Measurements from ENCODE around the gene FOXP1.

Gene FOXP1

DNA sequence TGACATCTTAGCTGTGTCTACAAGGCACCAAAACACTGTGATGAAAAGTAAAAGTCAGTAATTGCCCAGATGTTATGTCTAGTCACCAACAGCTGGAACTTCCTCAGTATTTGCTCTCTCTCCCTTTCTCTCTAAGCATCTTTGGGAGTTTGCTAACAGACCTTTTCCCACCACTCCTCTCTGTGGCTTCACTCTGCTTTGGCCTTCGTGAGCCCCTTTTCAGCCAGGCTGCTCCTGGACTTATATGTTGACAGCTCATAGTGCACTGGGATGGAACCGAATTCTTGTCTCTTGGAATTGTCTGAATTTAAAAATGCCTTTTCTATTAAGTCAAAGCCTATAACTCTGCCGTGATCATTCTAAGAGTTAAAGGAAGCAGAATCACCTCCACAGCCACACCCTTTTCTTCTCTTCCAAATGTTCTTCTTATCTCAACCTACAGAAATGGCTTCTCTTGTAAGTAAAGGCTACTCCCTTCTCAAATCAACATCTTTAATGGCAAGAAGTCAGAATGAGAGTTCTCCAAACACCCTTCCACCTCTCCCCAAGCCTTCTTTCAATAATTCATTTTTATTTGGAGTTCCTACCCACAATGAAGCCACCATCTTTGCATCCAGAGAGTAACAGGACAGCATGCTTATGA is 17.2 kb upstream of the FOXP1 start:
- TF ChIP-seq POLR2A (IDR thresholded peaks at IDR 0.05; ENCODE audit: low read depth, low read length), result no peak
- no peak for FAIRE-seq
- no peak for DNase-seq (ENCODE audit: insufficient read length, low spot score)

DNA sequence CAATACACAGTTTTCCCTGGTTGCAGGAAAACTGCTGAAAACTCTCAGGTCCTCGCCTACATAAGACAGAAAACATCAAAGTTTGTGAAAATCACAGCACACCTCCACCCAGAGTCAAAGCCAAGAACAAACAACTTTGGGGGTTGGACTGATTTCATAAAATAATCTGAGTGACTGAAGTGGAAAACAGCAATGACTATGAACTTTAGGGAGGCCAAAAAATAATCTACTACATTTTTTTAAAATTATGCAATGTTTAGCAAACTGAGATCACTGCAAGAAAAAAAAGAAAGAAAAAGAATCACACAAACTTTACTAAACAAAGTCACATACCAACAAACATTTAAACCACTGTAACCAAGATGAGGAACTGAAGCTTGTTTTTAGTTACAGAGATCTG is 15.9 kb upstream of the FOXP1 start:
- no peak for TF ChIP-seq POLR2A (IDR thresholded peaks at IDR 0.05; ENCODE audit: low read depth, low read length)
- FAIRE-seq (no peak), DNase-seq (ENCODE audit: insufficient read length, low spot score) (no peak)

DNA sequence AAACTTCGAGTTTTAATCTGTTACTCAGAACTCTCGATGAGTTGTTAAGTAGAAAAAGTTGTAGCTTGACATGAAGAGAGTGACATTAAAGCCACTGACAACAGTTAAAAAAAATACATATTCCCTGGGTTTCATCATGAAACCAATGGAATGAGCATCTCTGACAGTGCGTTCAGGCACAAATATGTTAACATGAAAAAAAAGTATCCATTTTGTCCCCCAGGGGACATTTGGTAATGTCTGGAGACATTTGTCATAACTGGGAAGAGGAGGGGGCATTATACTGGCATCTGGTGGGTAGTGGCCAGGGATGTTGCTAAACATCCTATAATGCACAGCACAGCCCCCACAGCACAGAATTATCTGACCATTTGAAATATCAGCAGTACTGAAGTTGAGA is 14.8 kb upstream of the FOXP1 start:
- no peak for DNase-seq (ENCODE audit: insufficient read length, low spot score)
- no peak for TF ChIP-seq POLR2A (IDR thresholded peaks at IDR 0.05; ENCODE audit: low read depth, low read length)
- no peak for FAIRE-seq

DNA sequence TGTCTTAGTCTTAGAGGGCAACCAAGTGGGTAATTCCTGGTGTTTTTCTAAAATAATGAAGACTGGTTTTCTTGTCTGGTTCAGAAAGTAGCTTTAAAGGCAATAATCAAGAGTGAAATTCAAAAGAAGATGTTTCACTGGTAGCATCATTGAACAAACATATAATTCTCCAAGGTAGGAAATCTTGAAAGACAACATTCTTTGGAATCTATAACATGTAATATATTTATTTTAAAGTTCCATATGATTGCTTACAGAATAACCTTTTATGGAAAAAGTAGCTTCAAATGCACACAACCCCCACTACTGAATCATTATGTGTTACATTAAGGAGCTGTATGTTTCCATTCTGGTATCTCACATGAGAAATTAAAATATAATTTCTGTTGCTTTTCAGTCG is 13.8 kb upstream of the FOXP1 start:
- TF ChIP-seq POLR2A (IDR thresholded peaks at IDR 0.05; ENCODE audit: low read depth, low read length), result no peak
- FAIRE-seq (no peak), DNase-seq (ENCODE audit: insufficient read length, low spot score) (no peak)

DNA sequence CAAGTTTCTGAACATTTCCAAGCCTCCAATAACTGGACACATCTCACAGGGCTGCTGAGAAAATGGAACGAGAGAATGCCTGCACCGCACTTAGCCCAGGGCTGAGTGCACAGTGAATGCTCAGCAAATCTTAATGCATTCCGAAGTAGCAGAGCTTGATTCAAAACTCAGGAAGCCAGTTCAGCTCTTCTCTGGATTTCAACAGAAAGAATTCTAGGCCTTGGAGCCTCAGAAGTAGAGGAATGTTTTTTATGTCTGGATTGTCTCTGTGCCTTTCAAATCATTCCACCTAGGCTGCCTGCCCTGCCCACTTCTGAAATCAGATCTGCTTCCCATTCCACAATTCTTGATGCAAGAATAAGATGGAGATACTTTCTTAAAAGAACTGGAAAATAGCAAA is 9.6 kb upstream of the FOXP1 start:
- no peak for TF ChIP-seq POLR2A (IDR thresholded peaks at IDR 0.05; ENCODE audit: low read depth, low read length)
- no peak for DNase-seq (ENCODE audit: insufficient read length, low spot score)
- FAIRE-seq, result no peak

DNA sequence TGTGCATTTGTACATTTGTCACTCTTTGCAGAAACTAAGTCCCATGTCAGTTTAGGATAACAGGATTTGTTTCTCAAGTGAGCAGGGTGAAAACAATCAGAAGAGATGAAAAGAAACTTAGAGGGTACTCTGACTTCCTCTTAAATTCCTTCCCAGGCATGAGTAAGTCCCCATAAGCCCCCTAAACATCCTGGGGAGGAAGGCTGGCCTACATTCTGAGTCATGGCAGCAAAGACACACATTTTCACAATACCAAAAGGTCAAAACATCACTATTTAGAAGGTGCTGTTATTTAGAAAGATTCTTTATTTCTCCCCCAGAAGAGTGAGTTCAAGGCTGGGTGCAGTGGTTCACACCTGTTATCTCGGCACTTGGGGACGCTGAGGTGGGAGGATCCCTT is 7.6 kb upstream of the FOXP1 start:
- no peak for FAIRE-seq
- no peak for TF ChIP-seq POLR2A (IDR thresholded peaks at IDR 0.05; ENCODE audit: low read depth, low read length)
- no peak for DNase-seq (ENCODE audit: insufficient read length, low spot score)

DNA sequence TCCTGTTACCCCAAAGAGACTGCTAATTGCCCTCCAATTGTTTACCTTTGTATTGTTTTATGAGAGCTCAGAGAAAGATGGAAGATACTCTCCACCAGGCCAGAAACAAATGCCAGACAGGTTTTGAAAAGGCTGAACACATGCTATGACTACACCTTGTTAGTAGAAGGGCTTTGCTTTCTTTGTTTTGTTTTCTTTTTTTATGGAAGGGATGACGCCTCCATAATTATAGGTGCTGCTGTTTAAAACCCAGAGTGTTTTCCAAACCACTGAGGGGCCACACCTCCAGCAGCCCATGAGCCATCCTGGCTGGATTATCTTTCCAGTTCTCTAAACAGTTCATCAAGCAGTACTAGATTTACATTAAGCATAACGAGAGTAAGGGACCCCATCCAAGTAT is 5.6 kb upstream of the FOXP1 start:
- DNase-seq (ENCODE audit: insufficient read length, low spot score), result no peak
- FAIRE-seq, result no peak
- TF ChIP-seq POLR2A (IDR thresholded peaks at IDR 0.05; ENCODE audit: low read depth, low read length), result no peak

DNA sequence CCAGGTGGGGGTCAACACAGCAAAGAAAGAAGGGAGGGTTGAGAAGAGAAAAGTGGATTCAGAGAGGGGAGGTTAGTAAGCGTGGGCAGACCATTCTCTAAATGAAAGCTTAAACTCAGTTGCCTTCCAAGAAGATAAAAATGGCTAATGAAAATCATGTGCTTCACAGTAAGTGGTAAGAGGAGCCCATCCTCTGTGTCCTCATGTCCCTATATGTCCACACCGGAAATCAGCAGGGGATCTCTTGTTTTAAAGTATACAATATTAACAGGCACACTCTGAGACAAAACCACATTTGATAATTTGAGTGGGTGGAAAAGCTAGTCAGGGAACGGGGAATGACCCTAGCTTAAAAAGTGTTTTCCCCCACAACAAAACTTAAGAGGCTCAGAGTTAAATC is 4.4 kb upstream of the FOXP1 start:
- TF ChIP-seq POLR2A (IDR thresholded peaks at IDR 0.05; ENCODE audit: low read depth, low read length), result no peak
- no peak for DNase-seq (ENCODE audit: insufficient read length, low spot score)
- FAIRE-seq, result no peak

DNA sequence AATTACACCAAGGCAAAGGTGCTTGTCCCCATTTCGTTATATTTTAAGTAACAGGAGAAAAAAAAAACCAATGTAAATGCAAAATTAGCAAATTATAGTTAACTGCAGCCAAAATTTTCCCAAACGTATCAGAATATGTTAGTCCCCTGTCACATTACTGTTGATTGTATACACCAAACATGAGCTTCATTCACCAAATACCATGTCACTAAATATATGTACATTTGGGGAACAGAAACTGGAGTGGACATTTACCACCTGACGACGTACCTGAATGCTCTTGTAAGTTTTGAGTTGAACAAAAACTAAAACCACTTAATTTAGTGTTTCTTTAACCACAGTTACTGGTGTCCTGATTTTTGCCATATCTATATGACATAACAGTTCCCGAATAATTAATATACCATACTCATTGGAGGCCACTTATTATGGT is 3.3 kb upstream of the FOXP1 start:
- FAIRE-seq (no peak), DNase-seq (ENCODE audit: insufficient read length, low spot score) (no peak)
- TF ChIP-seq POLR2A (IDR thresholded peaks at IDR 0.05; ENCODE audit: low read depth, low read length), result no peak

DNA sequence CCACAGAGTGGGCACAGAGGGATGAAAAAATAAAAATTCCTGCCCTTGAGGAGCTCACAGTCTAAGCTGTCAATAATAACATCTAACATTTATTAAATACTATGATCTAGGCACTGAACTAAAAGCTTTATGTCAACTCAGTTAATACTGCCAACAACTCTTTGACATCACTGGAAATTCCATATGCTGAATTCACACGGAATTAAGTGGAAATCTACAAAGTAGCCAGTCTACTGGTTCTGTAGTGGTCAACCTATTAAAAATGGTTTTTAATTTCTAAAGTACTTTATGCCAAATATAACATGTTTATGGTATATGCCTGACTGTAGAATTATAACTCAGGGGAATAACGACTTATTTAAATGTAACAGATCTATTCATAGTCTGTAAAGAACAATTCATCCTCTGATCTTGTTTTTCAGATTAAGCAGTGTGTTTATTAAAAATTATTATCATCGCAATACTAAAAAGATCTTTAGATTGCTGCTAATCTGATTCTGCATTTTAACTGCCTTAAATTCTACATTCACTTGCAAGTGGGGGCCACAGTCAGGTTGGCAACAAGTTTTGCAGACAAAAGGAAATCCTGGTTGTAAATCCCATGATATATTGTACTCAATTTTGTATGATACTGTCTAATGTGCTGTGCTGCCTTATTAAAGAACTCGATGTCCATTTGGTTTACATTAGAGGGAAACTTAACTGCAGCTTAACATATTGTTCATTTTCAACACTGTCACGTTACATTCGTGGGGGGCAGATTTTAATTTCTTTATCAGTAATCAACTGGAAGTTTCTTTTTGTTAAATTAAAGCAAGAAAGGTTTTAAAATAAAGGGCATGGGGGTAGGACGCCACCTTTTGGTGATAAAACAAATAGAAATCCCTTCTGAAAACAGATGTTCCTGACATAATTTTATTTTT is 2.6 kb upstream of the FOXP1 start:
- DNase-seq (ENCODE audit: insufficient read length, low spot score) (no peak), FAIRE-seq (no peak)
- TF ChIP-seq POLR2A (IDR thresholded peaks at IDR 0.05; ENCODE audit: low read depth, low read length), result no peak

DNA sequence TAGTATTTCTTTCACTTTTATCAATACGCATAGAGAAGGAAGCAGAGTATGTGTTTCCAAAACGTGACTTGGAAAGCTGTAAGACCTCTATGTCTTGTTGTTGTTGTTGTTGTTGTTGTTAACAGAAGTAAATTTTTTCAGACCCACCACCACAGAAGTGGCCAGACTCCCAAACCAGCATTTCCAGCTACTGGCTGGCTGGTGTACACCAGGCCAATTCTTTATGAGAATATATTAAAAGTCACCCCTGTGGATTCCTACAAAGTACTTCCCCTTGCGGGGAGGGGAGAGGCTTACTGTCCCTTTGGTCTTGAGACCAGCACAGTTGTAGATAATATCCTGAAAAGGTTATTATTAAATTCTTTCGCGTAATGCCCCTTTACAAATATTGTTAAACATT is 1.6 kb upstream of the FOXP1 start:
- no peak for TF ChIP-seq POLR2A (IDR thresholded peaks at IDR 0.05; ENCODE audit: low read depth, low read length)
- DNase-seq (ENCODE audit: insufficient read length, low spot score), result no peak

DNA sequence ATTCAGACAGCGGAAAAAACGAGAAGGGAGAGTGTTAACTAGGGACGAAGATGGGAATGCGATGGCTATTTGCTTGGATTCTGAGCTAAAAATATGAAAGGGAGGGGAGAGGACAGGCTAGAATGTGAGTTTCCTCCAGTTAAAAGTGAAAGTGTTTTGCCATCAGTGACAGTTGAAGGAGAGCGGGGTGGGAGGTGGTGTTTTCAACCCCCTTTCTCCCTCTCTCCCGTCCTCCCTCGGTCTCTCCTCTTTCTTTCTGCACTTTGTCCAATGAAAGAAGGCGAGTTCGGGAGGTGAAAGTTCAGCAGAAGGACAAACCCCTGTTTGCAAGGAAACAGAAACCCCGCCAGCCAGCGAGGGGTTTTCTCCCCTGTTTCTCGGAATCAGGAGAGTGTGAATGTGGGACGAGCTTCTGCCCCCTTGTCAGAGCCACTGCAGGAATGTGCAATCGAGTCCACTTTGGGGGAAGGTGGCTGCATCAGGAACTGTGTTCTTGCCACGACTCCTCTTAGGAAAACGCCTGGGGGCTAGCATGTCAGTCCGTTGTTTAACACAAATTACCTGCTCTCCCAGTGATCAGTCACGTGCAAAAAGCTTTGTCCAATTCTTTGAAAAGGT is 975 bp upstream of the FOXP1 start:
- FAIRE-seq, result peak; percentile 50
- DNase-seq (ENCODE audit: insufficient read length, low spot score), result peak; percentile 22
- TF ChIP-seq POLR2A (IDR thresholded peaks at IDR 0.05; ENCODE audit: low read depth, low read length), result peak; percentile 11; the same call in 1 of the 2 replicates

More for the DNA sequence above, 1.6 kb upstream of the FOXP1 start:
- no peak for FAIRE-seq

DNA sequence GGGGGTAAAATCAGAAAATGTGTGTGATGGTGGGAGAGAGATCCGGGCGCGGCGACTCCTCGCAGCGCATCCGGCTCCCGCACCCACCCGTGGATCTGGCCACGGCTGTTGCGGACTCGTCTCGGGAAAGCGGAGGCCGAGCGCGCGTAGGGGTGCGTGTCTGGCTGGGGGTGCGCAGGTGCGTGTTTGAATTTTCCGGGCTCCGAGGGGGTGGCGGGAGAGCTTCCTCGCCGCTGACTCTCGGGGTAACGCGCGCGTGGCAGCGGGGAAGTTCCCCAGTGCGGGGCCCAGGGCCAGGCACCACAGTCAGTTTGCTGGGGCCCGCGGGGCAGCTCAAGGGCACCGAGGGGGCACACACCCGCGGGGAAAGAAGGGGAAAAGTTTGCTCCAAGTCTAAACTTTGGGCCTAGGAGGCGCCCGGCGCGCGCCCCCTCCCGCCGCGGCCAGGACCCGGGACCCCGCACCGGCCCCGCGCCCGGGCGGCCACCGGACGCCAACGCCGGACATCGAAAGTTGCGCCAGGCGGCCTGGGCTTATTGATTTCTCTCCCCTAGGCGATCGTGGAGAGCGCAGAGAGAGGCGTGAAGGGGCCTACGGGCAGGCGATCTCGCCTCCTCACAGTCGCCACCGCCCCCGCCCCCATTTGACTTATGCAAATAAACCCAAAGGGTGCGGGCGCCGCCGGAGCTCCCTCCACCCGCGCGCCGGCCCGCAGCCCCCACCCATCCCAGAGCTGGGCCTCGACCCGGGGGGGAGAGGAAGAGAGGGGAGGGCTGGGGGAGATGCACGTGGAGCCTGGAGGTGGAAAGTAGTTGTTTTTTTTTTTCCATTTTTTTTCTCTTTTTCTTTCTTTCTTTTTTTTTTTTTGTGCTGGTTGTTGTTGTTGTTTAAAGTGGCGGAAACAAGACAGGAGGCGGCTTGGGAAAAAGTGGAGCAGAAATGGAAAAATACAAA is 639 bp downstream of the FOXP1 start:
- no peak for FAIRE-seq
- peak; percentile 22 for DNase-seq (ENCODE audit: insufficient read length, low spot score)

More for the DNA sequence above, 639 bp downstream of the FOXP1 start:
- 0 out of 2 replicates have a peak, but pooled peaks have one; percentile 23 for TF ChIP-seq POLR2A (IDR thresholded peaks at IDR 0.05; ENCODE audit: low read depth, low read length)
